HepG2 (cell line): ENCODE data around the gene EGFL8. TPM values are rescaled to one million over a fixed set of nuclear protein-coding genes. Genes with fewer than 3 reads are reported as not detected.

Experiments
- AHDC1 ChIP-seq: sonication (generic); formaldehyde crosslinking; IDR thresholded peaks from 2 replicates; pipeline ENCODE4 v1.5.1; 2020; ENCODE audit warnings: mild to moderate bottlenecking, missing genetic modification reagents, borderline replicate concordance
- CC2D1A ChIP-seq: sonication (generic); formaldehyde crosslinking; IDR thresholded peaks from 2 replicates; pipeline ENCODE4 v1.8.1; 2023; ENCODE audit warnings: mild to moderate bottlenecking, missing genetic modification reagents
- HMG20B ChIP-seq: conservative IDR thresholded peaks from 2 replicates; pipeline ENCODE4 v1.6.1; 2016; ENCODE audit warnings: missing genetic modification reagents, missing compliant biosample characterization
- HOXD1 ChIP-seq: sonication (generic); formaldehyde crosslinking; IDR thresholded peaks from 2 replicates; pipeline ENCODE4 v1.5.0; 2020; ENCODE audit warnings: missing genetic modification reagents
- RAD51 ChIP-seq: fragments of 450-650 bp; IDR thresholded peaks from 2 replicates; pipeline ENCODE4 v1.6.1; 2016; ENCODE audit warnings: borderline replicate concordance
- RFX3 ChIP-seq: IDR thresholded peaks from 2 replicates; pipeline ENCODE4 v1.6.1; 2016; ENCODE audit warnings: missing biosample characterization, missing genetic modification reagents
- TFDP2 ChIP-seq: sonication (generic); formaldehyde crosslinking; IDR thresholded peaks from 2 replicates; pipeline ENCODE4 v1.4.0; 2020; ENCODE audit warnings: missing genetic modification reagents
- ZBTB10 ChIP-seq: sonication (generic); formaldehyde crosslinking; IDR thresholded peaks from 2 replicates; pipeline ENCODE4 v1.4.0; 2020; ENCODE audit warnings: missing genetic modification reagents, borderline replicate concordance
- ZBTB14 ChIP-seq: sonication (generic); formaldehyde crosslinking; IDR thresholded peaks from 2 replicates; pipeline ENCODE4 v1.4.0; 2020; ENCODE audit warnings: missing genetic modification reagents
- ZBTB49 ChIP-seq: sonication (generic); formaldehyde crosslinking; IDR thresholded peaks from 2 replicates; pipeline ENCODE4 v1.4.0; 2020; ENCODE audit warnings: missing genetic modification reagents, borderline replicate concordance
- ZNF205 ChIP-seq: IDR thresholded peaks from 2 replicates; pipeline ENCODE4 v1.6.1; 2018; ENCODE audit warnings: missing biosample characterization, missing genetic modification reagents
- ZNF260 ChIP-seq: sonication (generic); formaldehyde crosslinking; IDR thresholded peaks from 2 replicates; pipeline ENCODE4 v1.4.0; 2020; ENCODE audit warnings: missing genetic modification reagents, low read depth, mild to moderate bottlenecking, borderline replicate concordance
- ZNF343 ChIP-seq: sonication (generic); formaldehyde crosslinking; IDR thresholded peaks from 2 replicates; pipeline ENCODE4 v1.4.0; 2020; ENCODE audit warnings: mild to moderate bottlenecking, missing genetic modification reagents
- polyA plus RNA-seq, 8 experiments: library from polyadenylated mRNA; depleted of rRNA in 3 of 8; stranded (reverse) in 7 of 8; unstranded in 1 of 8; fragments of >200 nt; fragmentation: Illumina TruSeq in 4 of 8; extraction: Trizol in 4 of 8; gene quantifications; 2 replicates each; pipeline versions ENCODE4 v1.2.1 to v1.2.3, GENCODE V29; 2011 to 2016; ENCODE audit warnings: low read depth in 4 of 8, missing spikeins in 1 of 8, mixed read lengths in 1 of 8; ENCODE audit not compliant: insufficient read depth in 1 of 8
- total RNA-seq, 5 experiments: library from RNA; depleted of rRNA; stranded (reverse); fragments of >200 nt; fragmentation: Illumina TruSeq; extraction: Trizol; gene quantifications; 2 replicates each; pipeline ENCODE4 v1.2.3, GENCODE V29; 2016; ENCODE audit warnings: low read depth in 1 of 5

The EGFL8 gene
- total and polyA plus RNA-seq, 2 of the 13 experiments (the other 11 are each of a cell fraction or from before 2014, with no cell fraction given), result 10.0 to 11.5 TPM

- TF ChIP-seq TFDP2 (CRISPR knock-in tag) (peak; percentile 48; the same call in 1 of the 2 replicates), AHDC1 (CRISPR knock-in tag) (peak; percentile 45; the same call in 1 of the 2 replicates), ZNF205 (CRISPR knock-in tag) (no peak), RAD51 (no peak), HOXD1 (CRISPR knock-in tag) (peak; percentile 73), ZNF260 (no peak), ZNF343 (CRISPR knock-in tag) (0 out of 2 replicates have a peak, but pooled peaks have one; percentile 25), ZBTB14 (CRISPR knock-in tag) (0 out of 2 replicates have a peak, but pooled peaks have one; percentile 17), ZBTB10 (CRISPR knock-in tag) (0 out of 2 replicates have a peak, but pooled peaks have one; percentile 53), RFX3 (CRISPR knock-in tag) (peak; percentile 80), ZBTB49 (CRISPR knock-in tag) (no peak), CC2D1A (CRISPR knock-in tag) (no peak; the same call in 1 of the 2 replicates), HMG20B (CRISPR knock-in tag) (no peak; the same call in 1 of the 2 replicates)
These were observed 10.6 kb upstream of the EGFL8 start, which contains the start of gene PPT2 (continued) for GRCh38 chr6:32153564-32154513.
